ENCODE measurements around the gene FBL. TPM values are rescaled to one million over a fixed set of nuclear protein-coding genes. Genes with fewer than 3 reads are reported as not detected.

Gene FBL
- total RNA-seq, 1 experiment from 2014 or later = 437 TPM

DNA sequence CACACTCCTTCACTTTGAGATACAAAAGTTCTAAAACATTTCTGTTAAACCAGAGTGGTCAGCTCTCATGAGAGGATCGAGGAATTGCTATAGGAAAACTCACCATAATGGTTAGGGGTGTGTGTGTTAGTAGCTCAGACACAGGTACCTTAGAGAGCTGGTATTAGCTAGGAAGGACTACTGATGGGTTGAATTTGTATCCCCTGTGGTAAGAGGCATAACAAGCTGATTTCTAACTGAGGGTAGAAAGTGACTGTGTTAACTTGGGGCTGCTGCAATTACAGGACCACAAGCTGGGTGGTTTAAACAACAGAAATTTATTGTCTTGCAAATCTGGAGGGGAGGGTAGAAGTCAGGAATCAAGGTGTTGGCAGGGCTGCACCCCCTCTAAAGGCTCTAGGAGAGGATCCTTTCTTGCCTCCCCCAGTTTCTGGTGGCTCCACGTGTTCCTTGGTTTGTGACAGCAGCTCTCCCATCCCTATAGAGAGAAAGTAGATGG is 50.1 kb downstream of the FBL start:
- DNase-seq = no peak

DNA sequence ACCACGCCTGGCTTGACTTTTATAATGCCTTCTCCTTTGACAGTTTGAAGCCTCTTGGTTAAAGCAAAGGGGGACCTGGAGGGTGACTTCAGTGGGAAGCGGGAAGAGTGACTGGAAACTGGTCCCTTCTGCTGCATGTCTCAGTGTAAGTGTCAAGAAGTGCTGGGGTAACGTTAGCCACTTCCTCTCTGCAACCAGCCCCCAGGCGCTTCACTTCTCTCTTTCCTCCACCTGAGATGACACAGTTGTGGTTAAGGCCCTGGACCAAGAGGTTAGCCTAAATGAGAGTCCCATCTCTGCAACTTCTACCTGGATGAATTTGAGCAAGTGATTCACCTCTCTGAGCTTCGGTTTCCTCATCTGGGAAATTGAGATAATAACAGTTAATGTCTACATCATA is 51.2 kb downstream of the FBL start:
- peaks cover 9% of the 10 kb centered on the region; the same call in 1 of the 2 replicates for H3K27me3 ChIP-seq (ENCODE audit: insufficient read depth, low read depth)
- TF ChIP-seq, protein P1, sequence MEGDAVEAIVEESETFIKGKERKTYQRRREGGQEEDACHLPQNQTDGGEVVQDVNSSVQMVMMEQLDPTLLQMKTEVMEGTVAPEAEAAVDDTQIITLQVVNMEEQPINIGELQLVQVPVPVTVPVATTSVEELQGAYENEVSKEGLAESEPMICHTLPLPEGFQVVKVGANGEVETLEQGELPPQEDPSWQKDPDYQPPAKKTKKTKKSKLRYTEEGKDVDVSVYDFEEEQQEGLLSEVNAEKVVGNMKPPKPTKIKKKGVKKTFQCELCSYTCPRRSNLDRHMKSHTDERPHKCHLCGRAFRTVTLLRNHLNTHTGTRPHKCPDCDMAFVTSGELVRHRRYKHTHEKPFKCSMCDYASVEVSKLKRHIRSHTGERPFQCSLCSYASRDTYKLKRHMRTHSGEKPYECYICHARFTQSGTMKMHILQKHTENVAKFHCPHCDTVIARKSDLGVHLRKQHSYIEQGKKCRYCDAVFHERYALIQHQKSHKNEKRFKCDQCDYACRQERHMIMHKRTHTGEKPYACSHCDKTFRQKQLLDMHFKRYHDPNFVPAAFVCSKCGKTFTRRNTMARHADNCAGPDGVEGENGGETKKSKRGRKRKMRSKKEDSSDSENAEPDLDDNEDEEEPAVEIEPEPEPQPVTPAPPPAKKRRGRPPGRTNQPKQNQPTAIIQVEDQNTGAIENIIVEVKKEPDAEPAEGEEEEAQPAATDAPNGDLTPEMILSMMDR (conservative IDR thresholded peaks at IDR 0.05) = no peak
- no peak for TF ChIP-seq EZH2 (IDR thresholded peaks at IDR 0.05; ENCODE audit: low read depth)
- no peaks in the 10 kb centered on the region for H3K9me2 ChIP-seq (ENCODE audit: insufficient read depth)
- no peaks in the 10 kb centered on the region for H3K36me3 ChIP-seq (ENCODE audit: low read depth)
- no peak overlapping the region for H3K27ac ChIP-seq
- no TSS peak for BruUV-seq (replicated peaks)
- ChIA-PET CTCF (no interaction called here), POLR2A (ENCODE audit: unreplicated experiment) (no interaction called here)
- no peak overlapping the region for H2AFZ ChIP-seq
- no peaks in the 10 kb centered on the region for H3K9me3 ChIP-seq (ENCODE audit: insufficient read depth, low read depth)
- H3K4me2 ChIP-seq = no peak overlapping the region
- no peak for DNase-seq
- H3F3A ChIP-seq (ENCODE audit: insufficient read depth, low read depth) = 0 out of 2 replicates have a peak, but pooled peaks cover 4% of the 10 kb centered on the region
- H4K20me1 ChIP-seq (ENCODE audit: insufficient read depth) = no peaks in the 10 kb centered on the region
- no peak overlapping the region for H3K4me3 ChIP-seq
- intact Hi-C loops (cut with micrococcal nuclease; ENCODE audit: unreplicated experiment) = loop anchor here (10.0 kb wide), 1 partner anchor 350 kb away; no protein-coding TSS in a partner anchor
- no peaks in the 10 kb centered on the region for H3K79me2 ChIP-seq (ENCODE audit: low read depth)
- no peaks in the 10 kb centered on the region for H3K4me1 ChIP-seq (replicated peaks; ENCODE audit: insufficient read depth)

More for the DNA sequence above, 50.1 kb downstream of the FBL start:
- Histone ChIP-seq H3K36me3 (ENCODE audit: low read depth) (no peaks in the 10 kb centered on the region), H3K4me1 (replicated peaks; ENCODE audit: insufficient read depth) (no peaks in the 10 kb centered on the region), H3K27ac (no peak overlapping the region), H3K79me2 (ENCODE audit: low read depth) (no peaks in the 10 kb centered on the region), H3K4me2 (no peak overlapping the region), H3F3A (ENCODE audit: insufficient read depth, low read depth) (0 out of 2 replicates have a peak, but pooled peaks cover 4% of the 10 kb centered on the region), H3K4me3 (no peak overlapping the region), H2AFZ (no peak overlapping the region), H3K9me3 (ENCODE audit: insufficient read depth, low read depth) (no peaks in the 10 kb centered on the region), H3K27me3 (ENCODE audit: insufficient read depth, low read depth) (peaks cover 9% of the 10 kb centered on the region; the same call in 1 of the 2 replicates), H3K9me2 (ENCODE audit: insufficient read depth) (no peaks in the 10 kb centered on the region), H4K20me1 (ENCODE audit: insufficient read depth) (no peaks in the 10 kb centered on the region)
- no TSS peak for BruUV-seq (replicated peaks)
- ChIA-PET POLR2A (ENCODE audit: unreplicated experiment) (no interaction called here), CTCF (interaction anchor here (0.6 to 0.7 kb wide), 2 partner anchors 321 to 839 kb away, joined by 5 to 6 read pairs; no protein-coding TSS in a partner anchor)
- intact Hi-C loops (cut with micrococcal nuclease; ENCODE audit: unreplicated experiment) = loop anchor here (10.0 kb wide), 1 partner anchor 349 kb away; no protein-coding TSS in a partner anchor
- TF ChIP-seq EZH2 (IDR thresholded peaks at IDR 0.05; ENCODE audit: low read depth) = no peak
- TF ChIP-seq, protein P1 (conservative IDR thresholded peaks at IDR 0.05) = no peak

DNA sequence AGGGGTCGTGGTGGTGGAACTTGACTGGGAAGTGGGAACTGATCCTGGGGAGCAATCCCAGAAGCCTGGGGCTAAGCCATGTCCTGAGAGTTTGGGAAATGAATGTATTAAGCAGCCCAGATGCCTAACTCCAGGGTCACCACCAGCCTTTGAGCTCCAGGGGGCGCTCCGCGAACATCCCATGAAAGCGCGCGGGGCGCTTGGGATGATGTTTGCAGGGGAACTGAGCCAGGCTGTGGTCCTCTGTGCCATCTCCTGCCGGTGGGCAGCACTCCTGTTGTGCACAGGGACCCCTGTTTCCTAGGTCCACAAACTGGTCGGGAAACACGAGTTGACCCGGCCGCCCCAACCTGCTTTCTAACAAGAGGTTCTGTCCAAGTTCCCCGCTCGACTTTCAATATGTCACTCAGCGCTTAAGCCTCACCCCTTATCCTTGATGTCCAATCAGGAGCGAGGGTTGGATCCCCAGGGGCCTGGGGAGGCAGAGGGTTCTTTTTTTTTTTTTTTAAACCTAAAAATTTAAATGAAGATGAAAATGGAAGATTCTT is 53.1 kb downstream of the FBL start:
- ChIA-PET CTCF (interaction anchor here (0.6 to 1.4 kb wide), 5 partner anchors 50 to 555 kb away, joined by 3 to 22 read pairs (median 5); partner anchors contain the start of genes C19orf47, PLD3 and PSMC4), POLR2A (ENCODE audit: unreplicated experiment) (interaction anchor here (0.6 kb wide), 2 partner anchors 251 to 588 kb away, joined by 3 to 4 read pairs; no protein-coding TSS in a partner anchor)
- no peak overlapping the region for H3K27ac ChIP-seq
- no peaks in the 10 kb centered on the region for H3K9me2 ChIP-seq (ENCODE audit: insufficient read depth)
- BruUV-seq (replicated peaks) = no TSS peak
- no peak overlapping the region for H3K4me2 ChIP-seq
- no peaks in the 10 kb centered on the region for H3K4me1 ChIP-seq (replicated peaks; ENCODE audit: insufficient read depth)
- intact Hi-C loops (cut with micrococcal nuclease; ENCODE audit: unreplicated experiment) = loop anchor here (10.0 kb wide), 1 partner anchor 352 kb away; no protein-coding TSS in a partner anchor
- no peaks in the 10 kb centered on the region for H3K79me2 ChIP-seq (ENCODE audit: low read depth)
- H4K20me1 ChIP-seq (ENCODE audit: insufficient read depth) = no peaks in the 10 kb centered on the region
- TF ChIP-seq, protein P1 (conservative IDR thresholded peaks at IDR 0.05) = peak; percentile 85
- TF ChIP-seq EZH2 (IDR thresholded peaks at IDR 0.05; ENCODE audit: low read depth) = no peak
- H2AFZ ChIP-seq = no peak overlapping the region
- no peak overlapping the region for H3K4me3 ChIP-seq
- H3K27me3 ChIP-seq (ENCODE audit: insufficient read depth, low read depth) = peaks cover 9% of the 10 kb centered on the region
- DNase-seq = peak in 1 of 2 experiments; percentile 66
- no peaks in the 10 kb centered on the region for H3K36me3 ChIP-seq (ENCODE audit: low read depth)
- H3F3A ChIP-seq (ENCODE audit: insufficient read depth, low read depth) = no peaks in the 10 kb centered on the region
- H3K9me3 ChIP-seq (ENCODE audit: insufficient read depth, low read depth) = no peaks in the 10 kb centered on the region

Measured in PC-9 (cell line).